Osteoblast (primary cell): ENCODE measurements around the gene RNF133. TPM values are rescaled to one million over a fixed set of nuclear protein-coding genes. Genes with fewer than 3 reads are reported as not detected.

Experiments used
- DNase-seq: peaks from one replicate; pipeline ENCODE4 v3.0.0; 2011; ENCODE audit warnings: low spot score, mixed read lengths; ENCODE audit not compliant: insufficient read length; ENCODE audit errors: missing footprints
- H2AFZ ChIP-seq: 2 replicates; pipeline ENCODE4 v1.6.0; 2011; ENCODE audit warnings: mild to moderate bottlenecking, low read length
- H3K27ac ChIP-seq: 2 replicates; pipeline ENCODE4 v1.5.1; 2011; ENCODE audit warnings: mild to moderate bottlenecking, low read depth, low read length, moderate library complexity
- H3K27me3 ChIP-seq: 2 replicates; pipeline ENCODE4 v1.6.0; 2012; ENCODE audit warnings: mild to moderate bottlenecking, control low read depth, inconsistent platforms, low read length, moderate library complexity; ENCODE audit not compliant: insufficient read depth
- H3K36me3 ChIP-seq: 2 replicates; pipeline ENCODE4 v1.5.1; 2011; ENCODE audit warnings: mild to moderate bottlenecking, low read length, control low read depth, moderate library complexity; ENCODE audit not compliant: insufficient read depth
- H3K4me1 ChIP-seq: 2 replicates; pipeline ENCODE4 v1.5.1; 2011; ENCODE audit warnings: mild to moderate bottlenecking, low read length, control low read depth, moderate library complexity; ENCODE audit not compliant: insufficient read depth
- H3K4me2 ChIP-seq: 2 replicates; pipeline ENCODE4 v1.6.0; 2011; ENCODE audit warnings: mild to moderate bottlenecking, low read length; ENCODE audit not compliant: insufficient read depth
- H3K4me3 ChIP-seq: fragments of 200-600 bp; sonication (generic); 3 replicates; pipeline ENCODE4 v1.5.1; 2012; ENCODE audit warnings: mild to moderate bottlenecking, low read length, inconsistent platforms; ENCODE audit not compliant: insufficient read depth
- H3K79me2 ChIP-seq: 2 replicates; pipeline ENCODE4 v1.6.0; 2012; ENCODE audit warnings: mild to moderate bottlenecking, low read length, control low read depth, inconsistent platforms; ENCODE audit not compliant: insufficient read depth
- H3K9me3 ChIP-seq: 2 replicates; pipeline ENCODE4 v1.5.1; 2011; ENCODE audit warnings: low read depth, low read length, control low read depth
- H4K20me1 ChIP-seq: 2 replicates; pipeline ENCODE4 v1.6.0; 2012; ENCODE audit warnings: mild to moderate bottlenecking, low read length, control low read depth; ENCODE audit not compliant: insufficient read depth
- total RNA-seq: library from RNA; depleted of rRNA; stranded (reverse); fragments of >200 nt; gene quantifications from 2 replicates; pipeline ENCODE4 v1.2.3, GENCODE V29; 2012
- TF ChIP-seq, protein P1 (sequence below): IDR thresholded peaks from 2 replicates; pipeline ENCODE4 v1.5.1; 2011; ENCODE audit warnings: mild to moderate bottlenecking, low read depth, low read length, moderate library complexity; ENCODE audit errors: extremely low read depth

The RNF133 gene
- total RNA-seq, 1 donor, result 0.36 TPM

DNA sequence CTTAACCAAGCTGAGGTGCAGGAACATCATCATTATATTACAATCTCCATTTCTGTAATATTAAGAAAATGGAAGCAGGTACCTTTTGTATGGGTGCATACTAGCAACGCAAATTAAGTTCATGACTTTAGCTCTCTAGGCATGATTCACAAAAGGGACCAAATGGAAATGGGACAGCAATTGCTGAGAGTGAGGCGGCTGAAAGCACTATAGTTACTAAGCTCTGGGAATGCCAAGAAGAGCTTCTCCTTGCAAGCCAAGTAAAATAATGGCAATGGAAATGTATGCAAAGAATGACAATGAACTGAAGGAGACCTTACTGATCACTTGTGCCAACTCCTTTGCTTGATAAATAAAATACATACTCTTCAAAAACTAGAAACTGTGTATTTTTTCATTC is 40.0 kb upstream of the RNF133 start:
- H3K4me2 ChIP-seq, result no peak overlapping the region
- H2AFZ ChIP-seq, result no peak overlapping the region
- peak; percentile 2 for DNase-seq

DNA sequence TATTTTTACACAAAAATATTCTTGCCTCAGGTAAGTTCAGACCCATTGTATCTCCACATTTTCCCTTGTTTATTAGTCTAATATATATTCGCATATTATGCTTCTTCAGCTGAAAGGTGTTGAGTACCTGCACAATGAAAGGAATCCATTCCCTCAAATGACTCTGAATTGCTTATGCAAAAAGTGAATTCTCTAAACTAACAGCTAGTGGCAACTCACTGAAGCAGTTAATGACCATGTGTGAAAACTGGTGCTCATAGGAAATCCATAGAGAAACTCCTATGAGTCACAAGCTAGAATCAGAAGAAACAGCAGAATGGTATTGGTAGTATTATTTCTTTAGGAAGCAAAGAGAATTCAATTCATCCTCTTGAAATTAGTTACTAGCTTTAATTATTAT is 37.3 kb upstream of the RNF133 start:
- H3K27me3 ChIP-seq, result no peaks in the 10 kb centered on the region
- no peak overlapping the region for H3K4me2 ChIP-seq
- H3K36me3 ChIP-seq, result no peaks in the 10 kb centered on the region
- no peaks in the 10 kb centered on the region for H4K20me1 ChIP-seq
- H3K4me1 ChIP-seq, result no peaks in the 10 kb centered on the region
- no peaks in the 10 kb centered on the region for H3K79me2 ChIP-seq
- H3K27ac ChIP-seq, result no peak overlapping the region
- DNase-seq, result no peak
- TF ChIP-seq, protein P1, sequence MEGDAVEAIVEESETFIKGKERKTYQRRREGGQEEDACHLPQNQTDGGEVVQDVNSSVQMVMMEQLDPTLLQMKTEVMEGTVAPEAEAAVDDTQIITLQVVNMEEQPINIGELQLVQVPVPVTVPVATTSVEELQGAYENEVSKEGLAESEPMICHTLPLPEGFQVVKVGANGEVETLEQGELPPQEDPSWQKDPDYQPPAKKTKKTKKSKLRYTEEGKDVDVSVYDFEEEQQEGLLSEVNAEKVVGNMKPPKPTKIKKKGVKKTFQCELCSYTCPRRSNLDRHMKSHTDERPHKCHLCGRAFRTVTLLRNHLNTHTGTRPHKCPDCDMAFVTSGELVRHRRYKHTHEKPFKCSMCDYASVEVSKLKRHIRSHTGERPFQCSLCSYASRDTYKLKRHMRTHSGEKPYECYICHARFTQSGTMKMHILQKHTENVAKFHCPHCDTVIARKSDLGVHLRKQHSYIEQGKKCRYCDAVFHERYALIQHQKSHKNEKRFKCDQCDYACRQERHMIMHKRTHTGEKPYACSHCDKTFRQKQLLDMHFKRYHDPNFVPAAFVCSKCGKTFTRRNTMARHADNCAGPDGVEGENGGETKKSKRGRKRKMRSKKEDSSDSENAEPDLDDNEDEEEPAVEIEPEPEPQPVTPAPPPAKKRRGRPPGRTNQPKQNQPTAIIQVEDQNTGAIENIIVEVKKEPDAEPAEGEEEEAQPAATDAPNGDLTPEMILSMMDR, result no peak
- no peaks in the 10 kb centered on the region for H3K9me3 ChIP-seq
- H2AFZ ChIP-seq, result no peak overlapping the region
- H3K4me3 ChIP-seq, result no peak overlapping the region

More for the DNA sequence above, 40.0 kb upstream of the RNF133 start:
- Histone ChIP-seq H4K20me1 (no peaks in the 10 kb centered on the region), H3K4me3 (no peak overlapping the region), H3K79me2 (no peaks in the 10 kb centered on the region), H3K36me3 (no peaks in the 10 kb centered on the region), H3K27me3 (no peaks in the 10 kb centered on the region), H3K27ac (no peak overlapping the region), H3K4me1 (no peaks in the 10 kb centered on the region), H3K9me3 (no peaks in the 10 kb centered on the region)
- TF ChIP-seq, protein P1, result no peak

DNA sequence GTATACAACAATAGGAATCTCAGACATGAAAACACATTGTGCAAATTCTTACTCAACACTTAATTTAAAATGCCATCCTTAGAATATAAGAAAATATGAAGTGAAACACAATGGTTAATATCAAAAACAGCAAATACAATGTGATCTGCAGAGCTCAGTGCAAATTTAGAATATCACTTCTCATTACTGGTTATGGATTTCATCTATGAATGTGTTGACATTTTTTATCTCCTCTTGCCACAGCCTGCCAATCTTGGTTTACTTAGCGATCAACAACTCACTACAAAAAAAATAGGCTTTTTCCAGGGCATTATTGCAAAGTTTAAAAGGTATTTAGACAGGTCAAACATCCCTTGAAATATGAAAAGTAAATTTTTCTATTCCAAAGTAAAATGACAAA is 28.8 kb upstream of the RNF133 start:
- DNase-seq, result no peak
- TF ChIP-seq, protein P1, result no peak
- Histone ChIP-seq H3K4me1 (no peaks in the 10 kb centered on the region), H3K36me3 (no peaks in the 10 kb centered on the region), H3K4me3 (no peak overlapping the region), H2AFZ (no peak overlapping the region), H3K79me2 (no peaks in the 10 kb centered on the region), H4K20me1 (no peaks in the 10 kb centered on the region), H3K27me3 (no peaks in the 10 kb centered on the region), H3K27ac (no peak overlapping the region), H3K9me3 (no peaks in the 10 kb centered on the region), H3K4me2 (no peak overlapping the region)

DNA sequence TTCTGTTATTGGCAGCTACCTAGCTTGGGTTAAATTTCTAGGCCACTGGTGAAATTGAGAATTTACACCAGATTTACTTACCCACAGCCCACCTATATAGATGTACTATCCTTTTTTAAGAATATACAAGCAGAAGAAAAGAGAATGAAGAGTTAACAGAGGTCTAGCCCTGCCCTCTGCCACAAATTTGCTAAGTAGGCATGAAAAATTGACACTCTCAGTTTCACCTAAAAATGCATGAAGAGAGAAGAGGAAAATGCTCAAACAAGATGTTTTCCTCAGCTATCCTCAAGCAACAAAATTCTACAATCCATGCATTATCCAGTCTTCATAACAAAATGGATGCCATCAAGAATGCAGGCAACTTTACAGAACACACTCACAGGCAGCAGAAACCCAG is 28.4 kb upstream of the RNF133 start:
- no peaks in the 10 kb centered on the region for H3K9me3 ChIP-seq
- no peaks in the 10 kb centered on the region for H3K36me3 ChIP-seq
- no peak overlapping the region for H2AFZ ChIP-seq
- H3K27me3 ChIP-seq, result no peaks in the 10 kb centered on the region
- no peaks in the 10 kb centered on the region for H3K4me1 ChIP-seq
- no peak overlapping the region for H3K4me3 ChIP-seq
- no peak overlapping the region for H3K4me2 ChIP-seq
- DNase-seq, result no peak
- no peaks in the 10 kb centered on the region for H3K79me2 ChIP-seq
- TF ChIP-seq, protein P1, result no peak
- H4K20me1 ChIP-seq, result no peaks in the 10 kb centered on the region
- H3K27ac ChIP-seq, result no peak overlapping the region
